GM06990 (cell line): ENCODE measurements around the gene ERC1.

Source experiments
- DNase-seq: peaks from one replicate; pipeline ENCODE4 v3.0.0-alpha.2; 2011; ENCODE audit not compliant: insufficient read length; ENCODE audit errors: extremely low read depth
- H3K27me3 ChIP-seq: replicated peaks from 2 replicates; pipeline ENCODE4 v1.6.0; 2011; ENCODE audit warnings: low read length; ENCODE audit not compliant: control insufficient read depth, insufficient read depth
- H3K36me3 ChIP-seq: 2 replicates; pipeline ENCODE4 v1.5.1; 2011; ENCODE audit warnings: low read length; ENCODE audit not compliant: control insufficient read depth, insufficient read depth
- H3K4me3 ChIP-seq: replicated peaks from 2 replicates; pipeline ENCODE4 v1.5.1; 2011; ENCODE audit warnings: low read depth, mild to moderate bottlenecking, control low read depth, low read length
- TF ChIP-seq, protein P1 (sequence below): IDR thresholded peaks from 2 replicates; pipeline ENCODE4 v1.5.1; 2011; ENCODE audit warnings: low read length, control low read depth, mild to moderate bottlenecking, inconsistent platforms; ENCODE audit not compliant: insufficient read depth, poor library complexity, severe bottlenecking

The ERC1 gene

DNA sequence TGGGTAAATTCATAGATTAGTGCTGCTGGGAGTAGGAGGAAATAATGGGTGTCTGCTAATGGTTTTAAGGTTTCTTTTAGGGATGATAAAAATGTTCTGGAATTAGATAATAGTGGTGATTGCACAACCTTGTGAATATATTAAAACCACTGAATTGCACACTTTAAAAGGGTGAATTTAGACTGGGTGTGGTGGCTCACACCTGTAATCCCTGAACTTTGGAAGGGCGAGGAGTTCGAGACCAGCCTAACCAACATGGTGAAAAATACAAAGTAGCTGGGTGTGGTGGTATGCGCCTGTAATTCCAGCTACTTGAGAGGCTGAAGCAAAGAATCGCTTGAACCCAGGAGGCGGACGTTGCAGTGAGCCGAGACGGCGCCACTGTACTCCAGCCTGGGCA, 42.8 kb upstream of the ERC1 start:
- no peak for DNase-seq
- no peaks in the 10 kb centered on the region for H3K27me3 ChIP-seq
- peak overlapping the region; percentile 88 for H3K4me3 ChIP-seq
- TF ChIP-seq, protein P1, sequence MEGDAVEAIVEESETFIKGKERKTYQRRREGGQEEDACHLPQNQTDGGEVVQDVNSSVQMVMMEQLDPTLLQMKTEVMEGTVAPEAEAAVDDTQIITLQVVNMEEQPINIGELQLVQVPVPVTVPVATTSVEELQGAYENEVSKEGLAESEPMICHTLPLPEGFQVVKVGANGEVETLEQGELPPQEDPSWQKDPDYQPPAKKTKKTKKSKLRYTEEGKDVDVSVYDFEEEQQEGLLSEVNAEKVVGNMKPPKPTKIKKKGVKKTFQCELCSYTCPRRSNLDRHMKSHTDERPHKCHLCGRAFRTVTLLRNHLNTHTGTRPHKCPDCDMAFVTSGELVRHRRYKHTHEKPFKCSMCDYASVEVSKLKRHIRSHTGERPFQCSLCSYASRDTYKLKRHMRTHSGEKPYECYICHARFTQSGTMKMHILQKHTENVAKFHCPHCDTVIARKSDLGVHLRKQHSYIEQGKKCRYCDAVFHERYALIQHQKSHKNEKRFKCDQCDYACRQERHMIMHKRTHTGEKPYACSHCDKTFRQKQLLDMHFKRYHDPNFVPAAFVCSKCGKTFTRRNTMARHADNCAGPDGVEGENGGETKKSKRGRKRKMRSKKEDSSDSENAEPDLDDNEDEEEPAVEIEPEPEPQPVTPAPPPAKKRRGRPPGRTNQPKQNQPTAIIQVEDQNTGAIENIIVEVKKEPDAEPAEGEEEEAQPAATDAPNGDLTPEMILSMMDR: no peak
- peaks cover 1% of the 10 kb centered on the region for H3K36me3 ChIP-seq

DNA sequence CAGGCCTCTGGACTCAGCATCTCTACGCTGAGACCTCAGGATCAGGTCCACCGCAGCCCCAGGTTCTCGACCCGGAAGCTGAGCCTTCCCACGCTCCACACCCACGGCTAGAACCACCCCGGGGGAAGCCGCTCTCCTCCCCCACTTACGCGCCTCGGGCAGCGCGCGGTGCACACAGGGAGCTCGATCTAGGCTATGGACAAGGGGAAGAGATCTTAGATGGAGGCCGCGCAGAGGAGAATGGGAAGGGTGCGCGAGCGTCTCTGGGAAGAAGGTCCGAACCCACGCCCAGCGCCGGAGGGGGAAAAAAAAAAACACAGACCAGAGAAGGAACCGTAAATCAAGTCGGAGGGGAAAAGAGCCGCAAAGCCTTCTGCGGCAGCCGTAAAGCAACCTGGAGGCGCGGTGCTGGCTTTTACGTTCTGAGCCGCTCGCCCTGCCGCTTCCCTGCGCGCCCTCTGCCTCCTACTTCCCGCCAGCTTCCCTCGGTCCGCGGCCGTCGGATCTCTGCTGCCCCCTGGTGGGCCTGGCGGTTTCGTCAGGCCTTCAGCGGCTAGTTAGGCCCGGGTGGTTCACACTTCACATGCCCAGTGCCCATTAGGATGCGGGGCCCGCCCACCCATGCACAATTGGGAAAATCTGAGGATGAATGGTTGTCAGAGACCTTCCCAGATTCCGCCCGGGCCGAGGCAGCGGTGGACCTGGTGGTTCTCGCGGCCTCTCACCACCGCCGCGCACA, 41.4 kb upstream of the ERC1 start, which contains the start of gene RAD52:
Gene RAD52 (minus strand): TSS at position 242 of the 739 bp plus-strand sequence. CDS start 16,636 bp downstream, outside the sequence.
- TF ChIP-seq, protein P1: peak; percentile 89
- H3K4me3 ChIP-seq: peak within 1 kb of the TSS; percentile 88
- peak; percentile 98 for DNase-seq
- H3K36me3 ChIP-seq: no peaks in the 10 kb centered on the region
- H3K27me3 ChIP-seq: no peaks in the 10 kb centered on the region

DNA sequence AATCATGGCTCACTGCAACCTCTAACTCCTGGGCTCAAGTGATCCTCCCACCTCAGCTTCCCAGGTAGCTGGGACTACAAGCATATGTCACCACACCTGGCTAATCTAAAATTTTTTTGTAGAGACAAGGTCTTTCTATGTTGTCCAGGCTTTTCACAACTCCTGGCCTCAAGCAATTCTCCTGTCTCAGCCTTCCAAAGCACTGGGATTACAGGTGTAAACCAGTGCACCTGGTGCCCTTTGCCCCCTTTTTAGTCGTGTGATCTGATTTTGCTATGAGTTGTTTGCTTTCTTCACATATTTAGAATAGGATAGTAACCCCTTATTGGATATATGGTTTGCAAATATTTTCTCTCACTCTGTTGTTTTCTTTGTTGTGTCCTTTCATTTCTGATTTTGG, 39.8 kb upstream of the ERC1 start:
- H3K36me3 ChIP-seq: no peaks in the 10 kb centered on the region
- TF ChIP-seq, protein P1: no peak
- H3K4me3 ChIP-seq: no peak overlapping the region
- H3K27me3 ChIP-seq: no peaks in the 10 kb centered on the region
- no peak for DNase-seq

DNA sequence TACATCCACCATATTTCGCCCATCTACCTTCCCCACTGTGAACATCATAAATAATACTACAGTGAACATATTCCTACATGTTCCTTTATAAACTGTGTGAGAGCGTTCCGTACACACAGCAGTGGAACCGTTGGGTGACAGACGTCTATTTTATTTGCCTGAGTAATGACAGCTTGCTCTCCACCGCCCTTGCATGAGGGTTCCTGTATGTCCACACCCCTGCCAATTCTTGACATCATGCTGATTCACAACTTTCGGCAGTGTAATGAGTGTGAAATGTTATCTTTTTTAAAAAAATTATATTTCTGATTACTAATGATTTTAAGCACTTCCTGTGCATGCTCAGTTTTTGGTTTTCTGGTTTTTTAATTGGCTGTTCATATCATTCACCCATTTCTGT, 37.2 kb upstream of the ERC1 start:
- TF ChIP-seq, protein P1: no peak

DNA sequence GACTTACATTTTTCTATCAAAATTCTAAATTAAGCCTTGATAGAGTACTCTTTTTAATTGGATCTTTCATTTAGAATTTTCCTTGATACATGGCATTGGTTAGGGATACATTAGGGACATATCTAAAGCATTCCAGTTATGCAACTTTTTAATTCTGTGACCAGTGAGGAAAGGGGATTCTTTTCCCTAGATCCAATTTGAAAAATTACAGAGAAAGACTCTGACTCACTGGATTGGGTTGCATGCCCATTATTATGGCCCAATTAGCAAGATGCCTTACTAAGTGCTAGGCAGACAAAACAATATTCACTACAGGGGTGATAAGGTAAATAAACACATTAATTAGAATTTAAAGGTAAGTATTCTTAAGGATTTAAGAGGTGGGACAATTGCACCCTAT, 36.3 kb upstream of the ERC1 start:
- no peak for DNase-seq
- H3K27me3 ChIP-seq: no peaks in the 10 kb centered on the region
- TF ChIP-seq, protein P1: no peak
- no peak overlapping the region for H3K4me3 ChIP-seq
- H3K36me3 ChIP-seq: no peaks in the 10 kb centered on the region

More for the DNA sequence above, 37.2 kb upstream of the ERC1 start:
- no peaks in the 10 kb centered on the region for H3K27me3 ChIP-seq
- no peak for DNase-seq
- H3K36me3 ChIP-seq: no peaks in the 10 kb centered on the region
- no peak overlapping the region for H3K4me3 ChIP-seq
